Stimulated activated CD4-positive, alpha-beta T cell treated with anti-CD3 and anti-CD28 coated beads, Interleukin-1b, Interleukin-23, amount 100 ng/mL, for 1 hour (primary cell): Measurements from ENCODE around the gene HEATR1.
"Not testable (repeated sequence)": the region's sequence is repeated elsewhere in the genome, so short reads cannot be mapped to it uniquely, and the experiment has no call there.

Experiments
- DNase-seq, 2 donors: peaks; one replicate each; pipeline ENCODE4 v3.0.0-alpha.2; 2020; ENCODE audit warnings: low read depth in 2 of 2

Gene HEATR1

DNA sequence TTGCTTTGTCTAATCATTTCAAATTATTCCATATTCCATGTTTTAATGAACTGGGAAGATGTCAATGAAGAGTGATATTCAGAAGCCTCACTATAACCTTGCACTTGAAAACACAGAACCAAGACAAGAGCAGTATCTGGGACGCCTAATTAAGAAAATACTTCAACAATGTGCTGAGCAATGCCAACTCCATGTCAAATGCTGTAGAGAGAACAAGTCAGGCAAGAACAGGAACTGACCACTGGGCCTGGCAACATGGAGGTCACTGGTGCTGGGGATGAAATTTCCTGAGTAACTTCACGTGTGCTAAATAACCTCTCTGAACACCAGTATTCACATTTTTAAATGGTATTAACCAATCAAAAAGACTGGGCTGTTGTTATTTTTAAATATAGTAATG is 22.8 kb downstream of the HEATR1 start:
- no peak for DNase-seq

DNA sequence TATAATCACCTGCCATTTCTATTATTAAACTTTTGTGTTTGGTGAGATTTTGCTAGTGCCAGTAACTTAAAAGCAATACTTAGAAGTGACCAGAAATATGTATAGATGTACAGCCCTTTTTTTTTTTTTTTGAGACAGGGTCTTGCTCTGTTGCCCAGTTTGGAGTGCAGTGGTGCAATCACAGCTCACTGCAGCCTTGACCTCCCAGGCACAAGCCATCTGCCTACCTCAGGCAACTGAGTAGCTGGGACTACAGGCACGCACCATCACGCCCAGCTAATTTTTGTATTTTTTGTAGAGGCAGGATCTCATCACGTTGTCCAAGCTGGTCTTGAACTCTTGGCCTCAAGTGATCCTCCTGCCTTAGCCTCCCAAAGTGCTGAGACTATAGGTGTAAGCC is 23.9 kb downstream of the HEATR1 start:
- DNase-seq = not testable (repeated sequence)

- DNase-seq = no peak
These were observed 25.7 kb downstream of the HEATR1 start for GRCh38 chr1:236578661-236579060.

DNA sequence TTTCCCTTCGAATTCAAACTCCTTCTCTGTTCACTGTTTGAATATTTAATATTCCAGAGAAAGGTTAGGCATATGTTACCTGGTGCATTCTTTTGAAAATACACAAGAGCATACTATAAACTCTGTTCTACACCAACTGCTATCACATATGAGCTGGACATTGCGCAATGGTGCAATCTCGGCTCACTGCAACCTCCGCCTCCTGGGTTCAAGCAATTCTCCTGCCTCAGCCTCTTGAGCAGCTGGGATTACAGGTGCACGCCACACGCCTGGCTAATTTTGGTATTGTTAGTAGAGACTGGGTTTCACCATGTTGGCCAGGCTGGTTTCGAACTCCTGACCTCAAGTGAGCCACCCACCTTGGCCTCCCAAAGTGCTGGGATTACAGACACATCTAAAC is 27.3 kb downstream of the HEATR1 start:
- DNase-seq = not testable (repeated sequence)

DNA sequence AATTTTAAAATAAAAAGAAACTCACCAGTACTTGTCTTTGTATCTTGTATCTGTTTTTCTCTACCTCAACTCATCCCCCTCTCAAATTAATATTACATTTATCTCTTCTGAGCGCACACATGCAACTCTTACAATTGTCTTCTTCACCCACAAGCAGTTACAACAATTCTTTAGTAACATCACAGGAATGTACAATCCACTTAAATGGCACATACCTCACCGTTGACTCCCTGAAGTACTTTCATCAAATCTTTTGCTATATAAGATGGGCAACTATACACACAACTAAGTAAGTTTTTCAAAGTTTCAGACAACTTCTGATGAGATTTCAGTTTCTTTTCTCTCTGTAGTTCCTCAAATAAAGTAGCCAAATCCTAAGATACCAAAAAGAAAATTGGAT is 28.3 kb downstream of the HEATR1 start:
- DNase-seq = no peak

- DNase-seq = no peak
These were observed 28.8 kb downstream of the HEATR1 start for GRCh38 chr1:236575523-236575922.

DNA sequence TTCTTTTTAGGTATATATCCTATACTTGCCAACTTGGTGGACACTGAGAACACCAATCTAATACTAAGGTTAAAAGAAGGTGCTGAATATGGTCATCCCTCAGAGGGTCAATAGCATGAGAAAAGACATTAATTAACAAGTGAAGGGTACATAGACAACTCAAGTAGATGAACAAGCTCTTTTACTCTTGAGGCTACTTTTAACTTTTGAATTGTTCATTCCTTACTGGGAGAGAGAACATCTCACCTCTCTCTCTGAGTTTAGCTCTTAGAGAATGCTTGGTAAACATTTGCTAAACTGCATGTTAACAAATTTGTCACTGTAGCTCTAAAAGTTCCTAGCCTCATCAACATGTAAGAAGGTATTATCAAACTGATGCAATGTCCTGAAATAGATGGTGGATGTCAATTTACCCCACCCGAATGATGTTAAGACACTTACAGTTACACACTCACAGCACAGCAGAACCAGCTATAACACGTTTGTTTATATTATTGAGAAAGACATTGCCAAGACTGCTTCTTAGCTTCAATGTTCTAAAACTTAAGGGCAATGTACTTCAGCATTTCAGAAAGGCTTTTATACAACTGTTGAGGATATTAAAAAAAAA is 35.9 kb downstream of the HEATR1 start:
- no peak for DNase-seq

GRCh38 chr1:236565530-236565929 is 38.8 kb downstream of the HEATR1 start:
- no peak for DNase-seq

- DNase-seq = no peak
These were observed 42.3 kb downstream of the HEATR1 start for GRCh38 chr1:236561976-236562375.

GRCh38 chr1:236560213-236560771 is 44.0 kb downstream of the HEATR1 start:
- DNase-seq = no peak

- DNase-seq = no peak
These were observed 45.5 kb downstream of the HEATR1 start for GRCh38 chr1:236558846-236559245.

DNA sequence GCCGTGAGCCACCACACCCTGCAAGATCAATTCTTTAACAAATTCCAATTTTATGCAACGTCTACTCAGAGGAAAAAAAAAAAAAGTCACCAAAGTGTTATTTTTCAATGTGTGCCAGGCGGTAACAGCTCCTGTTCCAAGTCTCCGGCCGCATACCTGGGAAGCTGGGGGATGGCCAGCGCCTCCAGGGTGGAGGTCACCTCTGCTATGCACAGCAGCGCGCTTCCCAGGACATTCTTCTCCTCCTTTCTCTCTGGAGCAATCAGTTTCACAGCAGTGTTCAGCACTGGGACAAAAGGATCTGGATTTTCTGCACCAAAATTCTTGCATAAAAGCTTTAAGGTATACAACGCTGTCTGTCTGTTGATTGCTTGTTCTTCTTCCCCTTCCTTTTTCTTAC is 46.2 kb downstream of the HEATR1 start:
- DNase-seq = no peak

DNA sequence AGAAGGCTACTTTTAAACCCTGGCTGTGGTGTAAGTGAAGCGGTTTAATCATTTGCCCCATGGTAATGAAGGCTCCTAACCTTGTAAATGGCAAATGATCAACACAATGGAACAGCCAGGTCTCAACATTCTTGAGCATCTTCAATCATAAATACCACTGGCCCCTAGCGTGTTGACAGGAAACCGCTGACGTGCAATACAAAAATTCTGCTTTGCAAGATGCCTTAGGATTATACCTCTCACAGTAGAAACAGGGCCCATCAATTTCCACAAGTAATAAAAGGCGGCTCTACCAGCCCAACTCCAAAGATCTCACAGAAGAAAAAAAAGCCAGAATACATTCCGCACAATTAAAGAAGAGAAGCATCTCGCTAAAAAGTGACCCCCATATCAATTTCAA is 47.7 kb downstream of the HEATR1 start:
- DNase-seq = no peak

GRCh38 chr1:236553370-236553769 is 50.9 kb downstream of the HEATR1 start:
- no peak for DNase-seq

DNA sequence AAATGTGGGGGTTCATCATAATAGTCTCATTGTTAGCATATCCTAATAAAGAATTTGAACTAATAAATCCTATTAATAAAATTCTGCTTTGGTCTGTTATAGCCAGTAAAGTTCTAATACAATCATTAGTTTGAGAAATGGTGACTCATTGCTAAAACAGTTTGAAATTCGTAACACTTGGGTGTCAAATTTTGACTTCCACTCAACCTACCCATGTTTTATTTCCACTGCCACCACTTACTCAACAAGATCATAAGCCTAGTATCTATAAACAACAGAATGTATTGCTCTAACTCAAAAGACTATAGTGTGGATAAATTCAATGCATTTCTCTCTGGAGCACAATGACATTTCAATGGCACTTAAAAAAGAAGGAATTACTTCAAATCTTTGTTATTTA is 51.4 kb downstream of the HEATR1 start:
- no peak for DNase-seq

- no peak for DNase-seq
These were observed 52.2 kb downstream of the HEATR1 start for GRCh38 chr1:236552096-236552495.

GRCh38 chr1:236550961-236551851 is 53.1 kb downstream of the HEATR1 start:
- no peak for DNase-seq

- no peak for DNase-seq
These were observed 55.9 kb downstream of the HEATR1 start for GRCh38 chr1:236548452-236548851.

- DNase-seq = no peak
These were observed 58.6 kb downstream of the HEATR1 start for GRCh38 chr1:236545621-236546169.

DNA sequence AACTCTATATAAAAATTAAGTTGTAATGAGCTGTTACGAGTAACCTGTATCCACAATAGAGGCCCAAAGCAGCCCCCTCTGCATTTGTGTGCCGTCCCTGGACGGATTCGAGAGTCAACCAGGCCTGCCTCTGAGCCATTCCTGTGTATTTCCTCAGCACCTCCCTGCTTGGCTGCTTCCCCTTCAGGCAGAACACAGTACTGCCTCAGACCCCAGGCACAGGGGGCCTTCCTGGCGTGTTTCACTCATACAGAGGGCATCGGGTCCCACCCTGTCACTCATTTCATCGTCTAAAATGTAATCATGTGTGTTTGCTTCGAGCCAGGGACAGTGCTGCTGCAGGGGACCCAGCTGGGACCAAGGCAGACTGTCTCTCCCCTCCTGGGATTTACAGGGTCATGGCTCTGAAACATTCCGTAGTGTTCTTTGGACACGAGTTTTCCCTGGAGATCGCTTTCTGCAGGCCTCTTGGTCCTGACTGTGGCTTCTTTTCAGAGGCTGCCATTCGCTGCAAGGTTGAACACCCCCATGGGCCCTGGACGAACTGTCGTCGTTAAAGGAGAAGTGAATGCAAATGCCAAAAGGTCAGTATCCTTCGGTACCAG is 61.1 kb downstream of the HEATR1 start:
- no peak for DNase-seq

DNA sequence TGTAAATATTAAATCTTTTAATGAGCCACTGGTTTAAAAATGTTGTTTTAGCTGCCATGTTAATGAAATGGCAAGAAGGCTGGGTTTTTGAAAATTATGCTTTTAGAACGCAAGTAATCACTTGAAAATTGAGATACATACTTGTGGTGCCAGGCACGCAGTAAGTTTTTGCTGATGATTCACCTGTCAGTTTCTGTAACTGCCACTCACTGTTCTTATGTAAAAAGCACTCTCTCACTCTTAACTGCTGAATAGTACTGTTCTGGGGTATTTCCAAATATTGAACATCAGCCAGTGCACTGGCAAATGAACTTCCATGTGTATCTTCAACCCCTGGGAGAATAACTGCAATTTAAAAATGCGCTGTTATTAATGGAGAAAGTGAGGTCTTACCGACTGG is 62.6 kb downstream of the HEATR1 start:
- no peak for DNase-seq

- no peak for DNase-seq
These were observed 63.4 kb downstream of the HEATR1 start for GRCh38 chr1:236540813-236541465.
